Measurements from ENCODE around the gene PGAM2. TPM values are rescaled to one million over a fixed set of nuclear protein-coding genes. Genes with fewer than 3 reads are reported as not detected.
A peak's percentile ranks its signal among the peaks of the same experiment; 100 is the strongest.
"Not testable (repeated sequence)": the region's sequence is repeated elsewhere in the genome, so short reads cannot be mapped to it uniquely, and the experiment has no call there.

The PGAM2 gene
- total RNA-seq, 1 donor from 2014 or later, result 13.3 TPM

GRCh38 chr7:44044315-44045225, 20.8 kb downstream of the PGAM2 start, which contains the start of gene DBNL:
DBNL (plus strand) TSS chr7:44044702; CDS start chr7:44044738, 36 bp downstream.
- peak within 1 kb of the TSS; percentile 95 for H3K27ac Mint-ChIP-seq (ENCODE audit: unreplicated experiment)
- peak within 1 kb of the TSS; percentile 92 for H3K4me3 Mint-ChIP-seq (ENCODE audit: unreplicated experiment)
- peak; percentile 98 for DNase-seq
- H3K4me1 Mint-ChIP-seq (ENCODE audit: low read depth, unreplicated experiment), result peaks cover 26% of the 10 kb centered on the region
- H3K36me3 Mint-ChIP-seq (ENCODE audit: unreplicated experiment), result peaks cover 7% of the 10 kb centered on the region
- peaks cover 12% of the 10 kb centered on the region for H3K9me3 Mint-ChIP-seq (ENCODE audit: unreplicated experiment)
- H3K27me3 Mint-ChIP-seq (ENCODE audit: unreplicated experiment), result peaks cover 8% of the 10 kb centered on the region
- TF ChIP-seq, protein P1, sequence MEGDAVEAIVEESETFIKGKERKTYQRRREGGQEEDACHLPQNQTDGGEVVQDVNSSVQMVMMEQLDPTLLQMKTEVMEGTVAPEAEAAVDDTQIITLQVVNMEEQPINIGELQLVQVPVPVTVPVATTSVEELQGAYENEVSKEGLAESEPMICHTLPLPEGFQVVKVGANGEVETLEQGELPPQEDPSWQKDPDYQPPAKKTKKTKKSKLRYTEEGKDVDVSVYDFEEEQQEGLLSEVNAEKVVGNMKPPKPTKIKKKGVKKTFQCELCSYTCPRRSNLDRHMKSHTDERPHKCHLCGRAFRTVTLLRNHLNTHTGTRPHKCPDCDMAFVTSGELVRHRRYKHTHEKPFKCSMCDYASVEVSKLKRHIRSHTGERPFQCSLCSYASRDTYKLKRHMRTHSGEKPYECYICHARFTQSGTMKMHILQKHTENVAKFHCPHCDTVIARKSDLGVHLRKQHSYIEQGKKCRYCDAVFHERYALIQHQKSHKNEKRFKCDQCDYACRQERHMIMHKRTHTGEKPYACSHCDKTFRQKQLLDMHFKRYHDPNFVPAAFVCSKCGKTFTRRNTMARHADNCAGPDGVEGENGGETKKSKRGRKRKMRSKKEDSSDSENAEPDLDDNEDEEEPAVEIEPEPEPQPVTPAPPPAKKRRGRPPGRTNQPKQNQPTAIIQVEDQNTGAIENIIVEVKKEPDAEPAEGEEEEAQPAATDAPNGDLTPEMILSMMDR (IDR thresholded peaks at IDR 0.05; ENCODE audit: partially characterized antibody, unreplicated experiment), result no peak

DNA sequence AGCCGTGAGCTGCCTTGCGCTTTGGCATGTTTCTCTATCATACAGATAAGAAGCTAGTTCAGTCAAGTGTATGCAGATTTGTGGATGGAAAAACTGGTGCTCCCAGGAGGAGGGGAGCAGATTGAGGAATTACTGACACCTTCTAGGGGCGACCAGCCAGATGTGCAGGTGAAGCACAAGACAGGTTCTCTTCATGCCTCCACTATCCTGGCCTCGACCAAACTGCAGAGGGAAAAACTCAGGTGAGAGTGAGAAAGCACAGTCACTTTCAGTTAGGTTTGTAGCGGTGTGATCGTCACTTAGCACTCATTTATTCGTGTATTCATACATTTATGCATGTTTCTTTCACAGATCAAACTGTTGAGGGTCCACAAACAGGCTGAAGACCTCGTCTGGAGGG, 21.5 kb downstream of the PGAM2 start:
- peak overlapping the region; percentile 95 for H3K27ac Mint-ChIP-seq (ENCODE audit: unreplicated experiment)

GRCh38 chr7:44042221-44042620, 23.1 kb downstream of the PGAM2 start:
- Mint-ChIP-seq H3K36me3 (ENCODE audit: unreplicated experiment) (peaks cover 7% of the 10 kb centered on the region), H3K4me3 (ENCODE audit: unreplicated experiment) (peak overlapping the region; percentile 61), H3K4me1 (ENCODE audit: low read depth, unreplicated experiment) (peaks cover 23% of the 10 kb centered on the region), H3K27me3 (ENCODE audit: unreplicated experiment) (peaks cover 14% of the 10 kb centered on the region), H3K9me3 (ENCODE audit: unreplicated experiment) (peaks cover 18% of the 10 kb centered on the region), H3K27ac (ENCODE audit: unreplicated experiment) (no peak overlapping the region)
- TF ChIP-seq, protein P1 (IDR thresholded peaks at IDR 0.05; ENCODE audit: partially characterized antibody, unreplicated experiment), result no peak
- no peak for DNase-seq

More for the DNA sequence above, 21.5 kb downstream of the PGAM2 start:
- Mint-ChIP-seq H3K36me3 (ENCODE audit: unreplicated experiment) (peaks cover 7% of the 10 kb centered on the region), H3K9me3 (ENCODE audit: unreplicated experiment) (peaks cover 16% of the 10 kb centered on the region), H3K4me3 (ENCODE audit: unreplicated experiment) (peak overlapping the region; percentile 92), H3K4me1 (ENCODE audit: low read depth, unreplicated experiment) (peaks cover 28% of the 10 kb centered on the region), H3K27me3 (ENCODE audit: unreplicated experiment) (peaks cover 11% of the 10 kb centered on the region)
- no peak for DNase-seq
- TF ChIP-seq, protein P1 (IDR thresholded peaks at IDR 0.05; ENCODE audit: partially characterized antibody, unreplicated experiment), result no peak

- Mint-ChIP-seq H3K9me3 (ENCODE audit: unreplicated experiment) (peaks cover 16% of the 10 kb centered on the region), H3K27me3 (ENCODE audit: unreplicated experiment) (peaks cover 12% of the 10 kb centered on the region)
- H3K36me3 Mint-ChIP-seq (ENCODE audit: unreplicated experiment); H3K4me1 Mint-ChIP-seq (ENCODE audit: low read depth, unreplicated experiment); H3K4me3 Mint-ChIP-seq (ENCODE audit: unreplicated experiment); H3K27ac Mint-ChIP-seq (ENCODE audit: unreplicated experiment): not testable (repeated sequence)
- peak; percentile 41 for DNase-seq
Measured at GRCh38 chr7:44040493-44040891, 24.9 kb downstream of the PGAM2 start.

DNA sequence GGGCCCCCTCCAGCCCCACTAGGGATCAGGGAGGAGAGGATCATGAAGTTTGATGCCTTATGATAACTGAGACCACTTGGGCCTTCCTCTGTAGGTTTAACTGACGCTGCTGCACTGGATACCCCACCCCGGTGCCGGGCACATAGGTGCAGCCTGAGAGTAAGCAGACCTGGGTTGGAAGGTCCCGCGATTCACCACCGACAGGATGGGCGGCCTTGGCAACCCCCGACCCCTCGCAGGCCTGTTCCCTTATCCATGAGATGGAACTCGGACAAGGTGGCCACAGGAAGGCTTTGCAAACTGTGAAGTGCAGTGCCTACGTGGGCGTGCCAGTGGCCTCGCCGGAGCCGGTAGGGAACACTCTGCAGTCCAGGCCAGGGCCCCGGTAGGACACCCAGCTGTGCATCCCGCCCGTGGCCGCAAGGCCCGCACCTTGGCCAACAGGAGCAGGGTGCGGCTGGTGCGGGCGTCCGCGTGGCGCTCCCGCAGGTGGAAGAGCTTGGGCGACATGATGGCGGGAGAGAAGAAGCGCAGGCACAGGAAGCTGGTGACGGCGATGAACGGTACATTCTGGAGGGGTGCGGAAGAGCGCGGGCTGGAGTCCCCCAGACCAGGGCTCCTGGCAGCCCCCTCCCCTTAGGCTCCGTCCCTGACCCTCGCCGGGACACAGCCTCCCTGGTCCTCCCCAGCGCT, 25.4 kb downstream of the PGAM2 start:
- H3K4me3 Mint-ChIP-seq (ENCODE audit: unreplicated experiment); DNase-seq; H3K4me1 Mint-ChIP-seq (ENCODE audit: low read depth, unreplicated experiment); H3K36me3 Mint-ChIP-seq (ENCODE audit: unreplicated experiment); H3K27ac Mint-ChIP-seq (ENCODE audit: unreplicated experiment): not testable (repeated sequence)
- peaks cover 13% of the 10 kb centered on the region for H3K9me3 Mint-ChIP-seq (ENCODE audit: unreplicated experiment)
- peaks cover 12% of the 10 kb centered on the region for H3K27me3 Mint-ChIP-seq (ENCODE audit: unreplicated experiment)

DNA sequence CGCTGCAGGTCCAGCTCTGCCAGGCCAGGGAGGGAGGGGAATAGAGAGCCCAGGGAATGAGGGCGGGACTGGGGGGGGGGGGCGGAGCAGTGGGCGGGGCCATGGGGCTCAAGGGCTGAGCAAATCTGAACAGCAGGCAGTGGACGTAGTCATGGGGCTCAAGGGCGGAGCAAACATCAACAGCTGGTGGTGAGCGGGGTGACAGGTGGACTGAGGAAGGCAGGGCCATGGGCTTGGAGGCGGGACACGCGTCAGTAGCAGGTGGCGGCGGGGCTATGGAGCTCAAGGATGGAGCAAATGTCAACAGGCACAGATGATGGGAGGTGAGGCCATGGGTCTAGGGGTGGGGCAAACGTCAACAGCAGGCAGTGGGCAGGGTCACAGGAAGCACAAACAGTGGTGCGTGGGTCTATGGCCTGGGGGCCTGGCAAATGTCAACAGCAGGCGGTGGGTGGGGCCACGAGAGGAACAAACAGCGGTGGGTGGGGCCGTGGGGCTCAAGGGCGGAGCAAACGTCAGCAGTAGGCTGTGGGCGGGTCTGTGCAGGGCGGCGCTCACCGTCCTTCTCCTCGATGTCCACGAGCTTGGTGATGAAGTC, 26.3 kb downstream of the PGAM2 start:
- H3K36me3 Mint-ChIP-seq (ENCODE audit: unreplicated experiment); H3K4me1 Mint-ChIP-seq (ENCODE audit: low read depth, unreplicated experiment): not testable (repeated sequence)
- Mint-ChIP-seq H3K4me3 (ENCODE audit: unreplicated experiment) (peak overlapping the region; percentile 83), H3K9me3 (ENCODE audit: unreplicated experiment) (peaks cover 13% of the 10 kb centered on the region), H3K27me3 (ENCODE audit: unreplicated experiment) (peaks cover 11% of the 10 kb centered on the region), H3K27ac (ENCODE audit: unreplicated experiment) (peak overlapping the region; percentile 99)
- DNase-seq, result peak; percentile 98

DNA sequence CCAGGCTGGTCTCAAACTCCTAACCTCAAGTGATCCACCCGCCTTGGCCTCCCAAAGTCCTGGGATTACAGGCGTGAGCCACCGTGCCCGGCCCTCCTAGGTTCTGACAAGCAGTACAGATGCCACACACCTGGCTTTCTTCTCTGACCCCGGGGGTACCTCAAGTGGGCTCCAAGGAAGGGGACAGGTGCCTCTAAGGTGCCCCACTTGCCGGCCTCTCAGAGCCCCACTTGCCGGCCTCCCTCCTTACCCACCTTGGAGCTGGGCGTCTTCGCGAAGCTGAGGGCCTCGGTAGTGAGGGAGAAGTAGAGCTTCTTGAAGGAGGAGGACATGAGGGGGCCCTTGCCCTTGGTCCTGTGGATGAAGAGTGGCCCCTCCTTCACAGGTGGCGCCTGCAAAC, 26.8 kb downstream of the PGAM2 start:
- peaks cover 12% of the 10 kb centered on the region for H3K9me3 Mint-ChIP-seq (ENCODE audit: unreplicated experiment)
- H3K27ac Mint-ChIP-seq (ENCODE audit: unreplicated experiment); H3K36me3 Mint-ChIP-seq (ENCODE audit: unreplicated experiment); H3K27me3 Mint-ChIP-seq (ENCODE audit: unreplicated experiment); H3K4me3 Mint-ChIP-seq (ENCODE audit: unreplicated experiment); H3K4me1 Mint-ChIP-seq (ENCODE audit: low read depth, unreplicated experiment); DNase-seq: not testable (repeated sequence)

DNA sequence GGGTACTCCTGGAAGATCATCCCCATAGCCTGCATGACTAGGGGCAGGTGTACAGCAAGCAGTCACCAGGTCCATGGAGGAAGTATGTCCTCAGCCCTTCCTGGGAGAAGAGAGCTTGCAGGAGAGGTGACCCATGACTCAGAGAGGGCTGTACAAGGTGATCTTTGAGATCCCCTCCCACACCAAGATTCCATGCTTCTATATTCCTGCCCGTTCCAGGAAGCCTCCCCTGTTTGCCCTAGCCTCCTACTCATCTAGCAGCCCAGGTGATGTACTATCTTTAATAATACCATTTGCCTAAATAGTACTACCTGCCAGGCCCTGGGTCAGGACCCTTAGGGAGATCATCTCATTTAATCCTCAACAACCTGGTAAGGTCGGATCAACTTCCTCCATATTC, 27.4 kb downstream of the PGAM2 start:
- peak overlapping the region; percentile 55 for H3K4me3 Mint-ChIP-seq (ENCODE audit: unreplicated experiment)
- peak overlapping the region; percentile 11 for H3K27ac Mint-ChIP-seq (ENCODE audit: unreplicated experiment)
- H3K4me1 Mint-ChIP-seq (ENCODE audit: low read depth, unreplicated experiment); H3K27me3 Mint-ChIP-seq (ENCODE audit: unreplicated experiment); H3K36me3 Mint-ChIP-seq (ENCODE audit: unreplicated experiment); DNase-seq: not testable (repeated sequence)
- H3K9me3 Mint-ChIP-seq (ENCODE audit: unreplicated experiment), result peaks cover 12% of the 10 kb centered on the region

- not testable (repeated sequence) for H3K36me3 Mint-ChIP-seq (ENCODE audit: unreplicated experiment); H3K27ac Mint-ChIP-seq (ENCODE audit: unreplicated experiment); H3K4me1 Mint-ChIP-seq (ENCODE audit: low read depth, unreplicated experiment); DNase-seq; H3K9me3 Mint-ChIP-seq (ENCODE audit: unreplicated experiment); H3K27me3 Mint-ChIP-seq (ENCODE audit: unreplicated experiment); H3K4me3 Mint-ChIP-seq (ENCODE audit: unreplicated experiment)
Measured at GRCh38 chr7:44036364-44036763, 29.0 kb downstream of the PGAM2 start.

All from glutamatergic neuron (in vitro differentiated cells).